Fibroblast of lung (primary cell): ENCODE measurements around the gene MATK. TPM values are rescaled to one million over a fixed set of nuclear protein-coding genes. Genes with fewer than 3 reads are reported as not detected.

Source experiments
- DNase-seq, 2 donors: peaks; one replicate each; pipeline versions ENCODE4 v3.0.0 to v3.0.0-alpha.2; 2010; ENCODE audit warnings: low read depth in 2 of 2
- H2AFZ ChIP-seq: 2 replicates; pipeline ENCODE4 v1.5.1; 2012; ENCODE audit warnings: low read length, control low read depth, inconsistent platforms
- H3K27ac ChIP-seq: 2 replicates; pipeline ENCODE4 v1.5.1; 2011; ENCODE audit warnings: low read length, control low read depth; ENCODE audit not compliant: insufficient read depth
- H3K27me3 ChIP-seq: 2 replicates; pipeline ENCODE4 v1.5.1; 2011; ENCODE audit warnings: mild to moderate bottlenecking, low read length; ENCODE audit not compliant: control insufficient read depth, insufficient read depth
- H3K36me3 ChIP-seq: 2 replicates; pipeline ENCODE4 v1.5.1; 2011; ENCODE audit warnings: low read length; ENCODE audit not compliant: control insufficient read depth, insufficient read depth
- H3K4me1 ChIP-seq: 2 replicates; pipeline ENCODE4 v1.5.1; 2011; ENCODE audit warnings: low read length; ENCODE audit not compliant: control insufficient read depth, insufficient read depth; ENCODE audit errors: extremely low read depth
- H3K4me2 ChIP-seq: 2 replicates; pipeline ENCODE4 v1.5.1; 2011; ENCODE audit warnings: low read length, control low read depth; ENCODE audit not compliant: insufficient read depth; ENCODE audit errors: extremely low read depth
- H3K4me3 ChIP-seq, 4 experiments: fragments of 200-600 bp in 1 of 4; sonication (generic) in 1 of 4; replicated peaks in 1 of 4; 2 replicates each; pipeline ENCODE4 v1.5.1; 2011 to 2016; ENCODE audit warnings: low read length in 4 of 4, low read depth in 3 of 4, mild to moderate bottlenecking in 3 of 4, control low read depth in 2 of 4, inconsistent platforms in 1 of 4, mixed read lengths in 1 of 4; ENCODE audit not compliant: insufficient read depth in 1 of 4; ENCODE audit errors: control extremely low read depth in 1 of 4
- H3K79me2 ChIP-seq: 2 replicates; pipeline ENCODE4 v1.5.1; 2012; ENCODE audit warnings: mild to moderate bottlenecking, low read length, inconsistent platforms; ENCODE audit not compliant: control insufficient read depth, insufficient read depth
- H3K9ac ChIP-seq: 2 replicates; pipeline ENCODE4 v1.5.1; 2011; ENCODE audit warnings: mild to moderate bottlenecking, low read length, control low read depth; ENCODE audit not compliant: insufficient read depth
- H3K9me3 ChIP-seq: 2 replicates; pipeline ENCODE4 v1.5.1; 2012; ENCODE audit warnings: low read depth, low read length; ENCODE audit not compliant: control insufficient read depth, insufficient read depth
- H4K20me1 ChIP-seq: 2 replicates; pipeline ENCODE4 v1.5.1; 2011; ENCODE audit warnings: low read length; ENCODE audit not compliant: control insufficient read depth, insufficient read depth; ENCODE audit errors: extremely low read depth
- CTCF ChIP-seq, 2 donors: IDR thresholded peaks in 1 of 2; conservative IDR thresholded peaks in 1 of 2; 1 replicate in 1 of 2; 2 replicates in 1 of 2; pipeline ENCODE4 v1.5.1; 2011 to 2012; ENCODE audit warnings: low read length in 2 of 2, control low read depth in 1 of 2, inconsistent platforms in 1 of 2, low read depth in 1 of 2, mild to moderate bottlenecking in 1 of 2
- EZH2 ChIP-seq: IDR thresholded peaks from 2 replicates; pipeline ENCODE4 v1.5.1; 2012; ENCODE audit warnings: low read length, control low read depth, mild to moderate bottlenecking; ENCODE audit errors: missing control alignments
- polyA plus RNA-seq, 2 donors: library from polyadenylated mRNA; depleted of rRNA in 1 of 2; stranded (reverse) in 1 of 2; unstranded in 1 of 2; fragments of >200 nt; gene quantifications; 2 replicates each; pipeline ENCODE4 v1.2.1, GENCODE V29; 2011 to 2012; ENCODE audit warnings: missing spikeins in 1 of 2
- total RNA-seq: library from RNA; depleted of rRNA; stranded (reverse); fragments of >200 nt; gene quantifications from 2 replicates; pipeline ENCODE4 v1.2.1, GENCODE V29; 2014

The MATK gene
- total and polyA plus RNA-seq, 2 donors (not counting 1 experiment from before 2014, with no cell fraction given), result under 0.01 TPM; not detected in 1

- H3K79me2 ChIP-seq, result no peaks in the 10 kb centered on the region
- H4K20me1 ChIP-seq, result no peaks in the 10 kb centered on the region
- TF ChIP-seq CTCF (conservative IDR thresholded peaks at IDR 0.05 in 1 of 2, IDR thresholded peaks at IDR 0.05 in 1 of 2; ENCODE audit: low read depth in 1 of 2, low read length in 2 of 2), result no peak
- TF ChIP-seq EZH2, result no peak
- H3K9me3 ChIP-seq, result peaks cover 3% of the 10 kb centered on the region
- H3K4me1 ChIP-seq, result no peaks in the 10 kb centered on the region
- H3K27me3 ChIP-seq, result no peaks in the 10 kb centered on the region
- H3K4me3 ChIP-seq, result no peak overlapping the region
- no peak overlapping the region for H3K9ac ChIP-seq
- no peak overlapping the region for H2AFZ ChIP-seq
- no peak for DNase-seq
- H3K36me3 ChIP-seq, result no peaks in the 10 kb centered on the region
- H3K27ac ChIP-seq, result no peak overlapping the region
- no peak overlapping the region for H3K4me2 ChIP-seq
Measured at GRCh38 chr19:3807574-3808354, 21.6 kb upstream of the MATK start.

DNA sequence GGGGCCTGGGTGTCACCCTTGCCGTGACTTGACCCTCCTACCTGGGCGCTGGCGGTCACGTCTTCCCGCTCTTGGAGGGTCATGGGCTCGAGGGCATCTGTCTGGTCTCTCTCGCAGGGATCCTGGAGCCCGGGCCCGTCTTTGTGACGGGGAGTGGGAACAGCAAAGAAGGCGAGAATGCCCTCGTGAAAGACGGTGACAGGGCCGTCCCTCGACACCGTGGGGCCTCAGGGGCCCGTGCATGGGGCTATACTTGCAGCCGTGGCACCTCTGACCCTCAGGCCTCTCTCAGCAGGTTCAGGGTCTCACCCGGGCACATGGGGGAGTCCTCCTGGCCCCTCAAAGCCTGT lies 20.9 kb upstream of the MATK start:
- TF ChIP-seq CTCF (conservative IDR thresholded peaks at IDR 0.05 in 1 of 2, IDR thresholded peaks at IDR 0.05 in 1 of 2; ENCODE audit: low read depth in 1 of 2, low read length in 2 of 2) (no peak), EZH2 (no peak)
- Histone ChIP-seq H3K9me3 (peaks cover 3% of the 10 kb centered on the region), H3K4me1 (no peaks in the 10 kb centered on the region), H3K79me2 (no peaks in the 10 kb centered on the region), H3K4me2 (no peak overlapping the region), H3K9ac (no peak overlapping the region), H3K36me3 (no peaks in the 10 kb centered on the region), H3K4me3 (no peak overlapping the region), H3K27me3 (no peaks in the 10 kb centered on the region), H4K20me1 (no peaks in the 10 kb centered on the region), H3K27ac (no peak overlapping the region), H2AFZ (no peak overlapping the region)
- DNase-seq, result no peak

DNA sequence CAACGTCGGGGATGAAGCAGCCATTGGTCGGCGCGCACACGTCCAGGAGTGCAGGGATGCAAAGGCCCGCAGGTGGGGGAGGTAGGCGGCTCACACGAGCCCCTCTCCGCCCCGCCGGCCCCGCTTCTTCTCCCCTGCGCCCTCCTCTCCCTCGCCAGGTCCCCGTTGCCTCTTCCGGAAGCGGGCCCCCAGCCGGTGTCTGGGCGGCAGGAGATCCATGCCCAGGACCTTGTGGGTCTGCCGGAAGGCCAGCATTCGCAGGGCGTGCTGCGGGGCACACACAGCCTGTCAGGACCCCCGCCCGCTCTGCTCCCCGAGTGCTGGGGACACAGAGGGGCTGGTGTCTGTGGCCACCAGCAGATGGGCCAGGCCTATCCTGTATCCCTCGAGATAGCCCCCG lies 19.7 kb upstream of the MATK start:
- no peak for DNase-seq
- no peak overlapping the region for H3K9ac ChIP-seq
- H3K36me3 ChIP-seq, result no peaks in the 10 kb centered on the region
- H4K20me1 ChIP-seq, result no peaks in the 10 kb centered on the region
- no peak overlapping the region for H2AFZ ChIP-seq
- TF ChIP-seq CTCF (conservative IDR thresholded peaks at IDR 0.05 in 1 of 2, IDR thresholded peaks at IDR 0.05 in 1 of 2; ENCODE audit: low read depth in 1 of 2, low read length in 2 of 2) (no peak), EZH2 (no peak)
- no peak overlapping the region for H3K4me3 ChIP-seq
- H3K4me1 ChIP-seq, result no peaks in the 10 kb centered on the region
- peaks cover 3% of the 10 kb centered on the region for H3K9me3 ChIP-seq
- no peaks in the 10 kb centered on the region for H3K79me2 ChIP-seq
- no peak overlapping the region for H3K27ac ChIP-seq
- no peak overlapping the region for H3K4me2 ChIP-seq
- peaks cover 11% of the 10 kb centered on the region for H3K27me3 ChIP-seq
